Measurements from ENCODE around the gene OPRM1.

DNA sequence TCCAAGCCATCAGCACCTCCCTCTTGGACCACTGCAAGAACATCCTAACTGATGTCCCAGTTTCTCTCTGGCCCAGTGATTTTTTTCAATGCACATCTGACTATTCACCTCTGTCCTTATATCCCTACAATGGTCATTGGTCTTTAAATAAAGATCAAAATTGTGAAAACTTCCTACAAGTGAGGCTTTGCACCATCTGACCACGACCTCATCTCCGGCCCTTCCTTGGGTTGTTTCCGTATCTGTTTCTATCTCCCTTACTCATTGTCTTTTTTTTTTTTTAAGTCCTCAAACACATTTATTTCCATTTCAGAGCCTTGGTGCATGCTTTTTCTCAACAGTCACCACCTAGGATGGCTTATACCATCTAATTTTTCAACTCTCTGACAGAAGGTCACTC is 229.4 kb downstream of the OPRM1 start:
- TF ChIP-seq, protein P1, sequence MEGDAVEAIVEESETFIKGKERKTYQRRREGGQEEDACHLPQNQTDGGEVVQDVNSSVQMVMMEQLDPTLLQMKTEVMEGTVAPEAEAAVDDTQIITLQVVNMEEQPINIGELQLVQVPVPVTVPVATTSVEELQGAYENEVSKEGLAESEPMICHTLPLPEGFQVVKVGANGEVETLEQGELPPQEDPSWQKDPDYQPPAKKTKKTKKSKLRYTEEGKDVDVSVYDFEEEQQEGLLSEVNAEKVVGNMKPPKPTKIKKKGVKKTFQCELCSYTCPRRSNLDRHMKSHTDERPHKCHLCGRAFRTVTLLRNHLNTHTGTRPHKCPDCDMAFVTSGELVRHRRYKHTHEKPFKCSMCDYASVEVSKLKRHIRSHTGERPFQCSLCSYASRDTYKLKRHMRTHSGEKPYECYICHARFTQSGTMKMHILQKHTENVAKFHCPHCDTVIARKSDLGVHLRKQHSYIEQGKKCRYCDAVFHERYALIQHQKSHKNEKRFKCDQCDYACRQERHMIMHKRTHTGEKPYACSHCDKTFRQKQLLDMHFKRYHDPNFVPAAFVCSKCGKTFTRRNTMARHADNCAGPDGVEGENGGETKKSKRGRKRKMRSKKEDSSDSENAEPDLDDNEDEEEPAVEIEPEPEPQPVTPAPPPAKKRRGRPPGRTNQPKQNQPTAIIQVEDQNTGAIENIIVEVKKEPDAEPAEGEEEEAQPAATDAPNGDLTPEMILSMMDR (IDR thresholded peaks at IDR 0.05): no peak
- no peak for TF ChIP-seq EZH2 (IDR thresholded peaks at IDR 0.05; ENCODE audit: borderline replicate concordance, insufficient read depth, low read depth, low read length, poor library complexity, severe bottlenecking)
